Neural progenitor cell (in vitro differentiated cells): ENCODE results near the gene MRGPRX3.

Source experiments
- EZH2 ChIP-seq: fragments of 200-600 bp; sonication (generic); IDR thresholded peaks from 2 replicates; pipeline ENCODE4 v1.6.1; 2017; ENCODE audit warnings: antibody characterized with exemption, mild to moderate bottlenecking, moderate library complexity
- EZH2phosphoT487 ChIP-seq: fragments of 200-600 bp; sonication (generic); IDR thresholded peaks from 2 replicates; pipeline ENCODE4 v1.6.1; 2017; ENCODE audit warnings: antibody characterized with exemption
- TF ChIP-seq, protein P1 (sequence below): fragments of 200-600 bp; sonication (generic); IDR thresholded peaks from 2 replicates; pipeline ENCODE4 v1.5.1; 2017; ENCODE audit warnings: antibody characterized with exemption, mild to moderate bottlenecking

DNA sequence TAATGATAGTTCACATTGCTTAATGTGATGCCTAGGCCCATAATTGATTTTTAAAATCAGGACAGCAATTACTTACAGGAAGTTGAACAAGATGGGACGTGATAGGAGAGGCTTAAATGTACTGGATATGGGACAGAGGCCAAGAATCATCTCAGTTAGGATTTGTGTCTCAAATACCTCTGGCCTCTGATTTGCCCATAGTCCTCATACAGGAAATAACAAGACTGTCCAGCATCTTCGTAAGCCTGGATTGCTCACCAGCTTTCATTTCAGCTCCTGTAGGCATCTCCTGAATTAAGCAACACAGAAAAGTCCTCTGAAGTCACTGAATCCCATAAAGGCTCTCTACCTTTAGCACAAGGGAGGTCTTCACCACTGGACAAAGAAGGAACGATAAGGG lies at the start of gene MRGPRX3:
- TF ChIP-seq, protein P1, sequence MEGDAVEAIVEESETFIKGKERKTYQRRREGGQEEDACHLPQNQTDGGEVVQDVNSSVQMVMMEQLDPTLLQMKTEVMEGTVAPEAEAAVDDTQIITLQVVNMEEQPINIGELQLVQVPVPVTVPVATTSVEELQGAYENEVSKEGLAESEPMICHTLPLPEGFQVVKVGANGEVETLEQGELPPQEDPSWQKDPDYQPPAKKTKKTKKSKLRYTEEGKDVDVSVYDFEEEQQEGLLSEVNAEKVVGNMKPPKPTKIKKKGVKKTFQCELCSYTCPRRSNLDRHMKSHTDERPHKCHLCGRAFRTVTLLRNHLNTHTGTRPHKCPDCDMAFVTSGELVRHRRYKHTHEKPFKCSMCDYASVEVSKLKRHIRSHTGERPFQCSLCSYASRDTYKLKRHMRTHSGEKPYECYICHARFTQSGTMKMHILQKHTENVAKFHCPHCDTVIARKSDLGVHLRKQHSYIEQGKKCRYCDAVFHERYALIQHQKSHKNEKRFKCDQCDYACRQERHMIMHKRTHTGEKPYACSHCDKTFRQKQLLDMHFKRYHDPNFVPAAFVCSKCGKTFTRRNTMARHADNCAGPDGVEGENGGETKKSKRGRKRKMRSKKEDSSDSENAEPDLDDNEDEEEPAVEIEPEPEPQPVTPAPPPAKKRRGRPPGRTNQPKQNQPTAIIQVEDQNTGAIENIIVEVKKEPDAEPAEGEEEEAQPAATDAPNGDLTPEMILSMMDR: no peak
- TF ChIP-seq EZH2phosphoT487 (no peak), EZH2 (no peak)
